NOMO-1 treated with DMSO at 0.1 percent for 48 hours (cell line): ENCODE data around the gene FANCC.
A peak's percentile ranks its signal among the peaks of the same experiment; 100 is the strongest.
"Not testable (repeated sequence)": the region's sequence is repeated elsewhere in the genome, so short reads cannot be mapped to it uniquely, and the experiment has no call there.

Source experiments
- DNase-seq: peaks from one replicate; lab custom pipeline; 2025; ENCODE audit not compliant: unreplicated experiment; lab: John Stamatoyannopoulos, UW

The FANCC gene

GRCh38 chr9:95284162-95285080 is 33.1 kb downstream of the FANCC start:
- DNase-seq: no peak

GRCh38 chr9:95283673-95284072 is 33.8 kb downstream of the FANCC start:
- DNase-seq: no peak

DNA sequence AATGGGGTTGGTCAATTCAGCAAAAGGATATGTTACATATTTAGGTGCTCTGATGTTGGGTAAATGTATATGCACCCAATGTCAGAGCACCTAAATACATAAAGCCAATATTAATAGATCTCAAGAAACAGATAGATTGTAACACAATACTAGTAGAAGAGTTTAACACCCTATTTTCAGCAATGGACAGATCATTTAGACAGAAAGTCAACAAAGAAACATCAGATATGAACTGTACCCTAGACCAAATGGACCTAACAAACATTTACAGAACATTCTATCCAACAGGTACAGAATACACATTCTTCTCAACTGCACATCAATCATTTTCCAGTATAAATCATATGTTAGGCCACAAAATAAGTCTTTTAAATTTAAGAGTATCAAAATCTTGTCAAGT is 35.2 kb downstream of the FANCC start:
- DNase-seq: no peak

DNA sequence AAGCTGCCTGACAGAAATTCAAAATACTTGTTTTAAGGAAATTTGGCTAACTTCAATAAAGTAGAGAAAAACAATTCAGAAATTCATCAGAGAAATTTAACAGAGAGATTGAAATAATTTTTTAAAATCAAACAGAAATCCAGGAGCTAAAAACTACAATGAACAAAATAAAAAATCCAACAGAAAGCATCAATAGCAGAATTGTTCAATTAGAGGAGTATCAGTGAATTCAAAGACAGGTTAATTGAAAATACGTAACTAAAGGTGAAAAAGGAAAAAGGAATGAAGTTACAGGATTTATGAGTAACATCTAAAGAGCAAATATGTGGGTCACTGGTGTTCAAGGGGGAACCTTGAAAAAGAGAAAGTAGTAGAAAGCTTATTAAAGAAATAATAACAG is 36.8 kb downstream of the FANCC start:
- DNase-seq: no peak

GRCh38 chr9:95277509-95277908 is 40.0 kb downstream of the FANCC start:
- DNase-seq: no peak

GRCh38 chr9:95276395-95276954 is 41.0 kb downstream of the FANCC start:
- DNase-seq: no peak

- not testable (repeated sequence) for DNase-seq
Observed at GRCh38 chr9:95274160-95274559, 43.3 kb downstream of the FANCC start.

- peak; percentile 41 for DNase-seq
Observed at GRCh38 chr9:95273369-95274022, 44.0 kb downstream of the FANCC start.

GRCh38 chr9:95272830-95273229 is 44.7 kb downstream of the FANCC start:
- no peak for DNase-seq

DNA sequence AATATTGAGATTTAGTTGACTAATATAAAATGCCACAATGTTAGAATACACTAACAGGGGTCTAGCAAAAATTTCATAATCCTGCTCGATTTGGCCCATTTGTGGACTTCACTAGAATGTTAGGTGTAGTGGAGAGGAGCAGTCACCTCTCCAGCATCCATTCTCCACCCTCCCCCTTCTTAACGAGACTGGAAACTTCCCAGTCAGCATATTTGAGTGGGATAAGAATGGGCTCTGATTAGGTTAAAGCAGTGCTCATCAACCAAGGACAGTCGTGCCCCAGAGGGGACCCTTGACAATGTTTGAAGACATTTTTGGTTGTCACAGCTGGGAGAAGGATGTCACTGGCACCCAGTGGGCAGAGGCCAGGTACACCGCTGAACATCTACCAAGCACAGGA is 46.7 kb downstream of the FANCC start:
- no peak for DNase-seq

DNA sequence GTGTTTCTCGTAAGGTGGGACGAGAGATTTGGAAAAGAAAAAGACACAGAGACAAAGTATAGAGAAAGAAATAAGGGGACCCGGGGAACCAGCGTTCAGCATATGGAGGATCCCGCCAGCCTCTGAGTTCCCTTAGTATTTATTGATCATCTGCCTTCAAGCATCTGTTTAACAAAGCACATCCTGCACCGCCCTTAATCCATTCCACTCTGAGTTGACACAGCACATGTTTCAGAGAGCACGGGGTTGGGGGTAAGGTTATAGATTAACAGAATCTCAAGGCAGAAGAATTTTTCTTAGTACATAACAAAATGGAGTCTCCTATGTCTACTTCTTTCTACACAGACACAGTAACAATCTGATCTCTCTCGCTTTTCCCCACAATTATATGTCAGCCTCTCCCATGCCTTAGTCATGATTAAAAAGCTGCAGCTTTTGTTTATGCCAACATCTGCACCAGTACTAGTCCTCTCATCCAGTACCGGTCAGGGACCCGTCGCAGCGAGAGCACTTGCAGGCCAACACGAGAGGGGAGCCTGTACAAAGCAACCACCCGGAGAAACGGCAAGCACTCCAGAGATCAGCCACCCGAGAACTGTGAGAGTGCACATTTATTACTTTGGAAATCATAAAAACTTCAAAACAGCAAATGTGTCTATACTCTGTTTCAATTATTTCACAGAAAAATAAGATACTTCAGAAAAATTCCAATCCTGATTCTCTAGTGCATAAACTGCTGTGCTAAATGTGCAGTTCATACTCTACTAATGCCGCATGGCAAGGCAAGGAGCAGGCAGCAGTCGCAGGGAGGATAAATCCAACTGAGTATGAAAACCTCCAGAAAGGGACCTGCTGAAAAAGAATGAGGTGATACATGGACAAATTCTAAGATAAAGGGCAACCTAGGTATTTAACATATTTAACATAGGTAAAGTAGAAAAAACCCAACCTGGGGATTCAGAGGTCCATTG is 47.4 kb downstream of the FANCC start:
- DNase-seq: not testable (repeated sequence)

DNA sequence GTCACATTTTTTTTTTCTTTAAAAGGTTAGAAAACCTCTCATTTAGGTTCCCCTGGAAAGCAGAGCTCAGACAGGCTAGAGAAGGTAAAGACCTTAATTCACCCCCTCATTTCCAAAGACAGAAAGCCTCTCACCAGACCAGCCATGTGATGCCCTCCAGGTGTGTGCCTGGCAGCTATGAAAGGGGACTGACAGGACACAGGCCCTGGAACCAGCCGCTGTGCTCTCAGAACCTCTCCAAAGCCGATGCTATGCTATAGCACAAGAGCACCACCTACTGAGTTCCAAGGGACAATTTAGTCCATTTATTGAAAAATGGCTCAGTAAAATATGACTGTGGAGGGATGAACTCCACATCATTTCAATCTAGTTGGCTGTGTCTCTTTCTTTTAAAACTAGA is 48.8 kb downstream of the FANCC start:
- no peak for DNase-seq

- no peak for DNase-seq
Observed at GRCh38 chr9:95266649-95267048, 50.9 kb downstream of the FANCC start.

GRCh38 chr9:95265960-95266359 is 51.5 kb downstream of the FANCC start:
- no peak for DNase-seq

- DNase-seq: no peak
Observed at GRCh38 chr9:95264954-95265615, 52.4 kb downstream of the FANCC start.

GRCh38 chr9:95261890-95262289 is 55.6 kb downstream of the FANCC start:
- no peak for DNase-seq

DNA sequence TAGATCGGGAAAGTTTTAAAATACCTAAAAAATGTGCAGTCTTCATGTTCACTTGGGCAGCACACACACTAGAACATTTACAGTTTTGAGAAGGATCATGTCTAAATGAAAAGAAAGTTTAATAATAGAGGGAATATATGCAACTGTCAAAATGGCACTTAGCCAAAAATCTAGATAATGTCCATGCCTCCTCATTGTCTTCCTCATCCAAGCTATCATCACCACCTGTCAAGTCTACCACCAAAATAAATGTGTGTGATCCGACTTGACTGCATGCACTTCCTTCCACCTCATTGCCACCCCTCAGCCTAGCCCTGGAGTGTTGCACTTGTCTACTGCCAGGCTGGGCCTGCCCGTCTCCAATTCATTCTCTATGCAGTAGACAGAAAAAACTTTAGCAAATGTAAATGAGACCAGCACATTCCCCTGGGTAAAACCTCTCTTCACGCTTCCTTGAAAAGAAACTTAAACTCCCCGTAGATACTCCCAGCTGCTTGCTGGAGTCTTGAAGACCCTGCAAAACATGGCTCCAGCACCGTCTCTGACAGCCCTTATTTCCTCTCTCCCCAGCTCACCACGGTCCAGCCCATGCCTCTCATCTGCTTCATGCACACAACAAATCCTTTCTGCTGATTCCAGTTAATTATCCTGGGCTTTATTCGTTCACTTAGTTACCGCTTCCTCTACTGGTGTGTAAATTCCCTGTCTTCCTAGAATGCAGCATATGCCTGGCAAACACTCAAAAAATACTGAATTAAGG is 66.9 kb downstream of the FANCC start:
- DNase-seq: no peak

DNA sequence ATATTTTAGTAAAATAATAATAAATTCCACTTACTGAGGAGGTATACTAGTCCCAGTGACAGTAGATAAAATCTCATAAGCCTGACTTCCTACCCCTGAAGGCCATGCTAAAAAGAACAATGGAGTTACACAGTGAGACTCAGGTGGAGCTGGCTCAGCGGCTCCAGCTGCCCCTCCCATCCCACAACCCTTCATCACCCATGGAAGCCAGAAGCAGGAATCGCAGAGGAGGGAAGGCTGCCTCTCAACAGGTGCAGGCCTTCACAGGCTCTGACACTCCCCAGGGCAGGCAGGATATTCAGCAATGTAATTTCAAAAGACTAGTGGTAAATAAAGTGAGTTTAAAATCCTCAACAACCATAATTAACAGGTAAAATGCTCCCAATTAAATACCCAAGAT is 67.5 kb downstream of the FANCC start:
- no peak for DNase-seq

- DNase-seq: no peak
Observed at GRCh38 chr9:95246547-95246946, 71.0 kb downstream of the FANCC start.

DNA sequence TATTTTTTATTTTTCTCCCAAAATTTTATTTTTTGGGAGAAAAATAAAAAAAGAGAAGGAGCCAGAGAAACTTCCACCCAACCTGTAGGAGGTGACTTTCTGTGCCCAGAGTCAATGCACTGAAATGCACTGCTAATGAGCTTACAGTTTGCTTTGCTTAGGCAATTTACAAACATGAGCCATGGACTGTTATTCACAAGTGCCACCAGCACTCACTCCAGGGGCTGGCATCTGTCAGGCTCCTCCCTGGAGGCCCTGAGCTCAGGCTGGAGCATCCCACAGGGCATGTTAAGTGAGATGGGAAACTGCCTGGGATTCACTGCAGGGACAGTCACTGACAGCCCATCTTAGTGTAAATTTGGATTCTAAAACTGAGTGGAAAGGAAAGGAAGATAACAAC is 74.9 kb downstream of the FANCC start:
- no peak for DNase-seq
